ENCODE data around the gene SPRTN.

The SPRTN gene

GRCh38 chr1:231383159-231383860 is 45.2 kb downstream of the SPRTN start:
- TF ChIP-seq, protein P1, sequence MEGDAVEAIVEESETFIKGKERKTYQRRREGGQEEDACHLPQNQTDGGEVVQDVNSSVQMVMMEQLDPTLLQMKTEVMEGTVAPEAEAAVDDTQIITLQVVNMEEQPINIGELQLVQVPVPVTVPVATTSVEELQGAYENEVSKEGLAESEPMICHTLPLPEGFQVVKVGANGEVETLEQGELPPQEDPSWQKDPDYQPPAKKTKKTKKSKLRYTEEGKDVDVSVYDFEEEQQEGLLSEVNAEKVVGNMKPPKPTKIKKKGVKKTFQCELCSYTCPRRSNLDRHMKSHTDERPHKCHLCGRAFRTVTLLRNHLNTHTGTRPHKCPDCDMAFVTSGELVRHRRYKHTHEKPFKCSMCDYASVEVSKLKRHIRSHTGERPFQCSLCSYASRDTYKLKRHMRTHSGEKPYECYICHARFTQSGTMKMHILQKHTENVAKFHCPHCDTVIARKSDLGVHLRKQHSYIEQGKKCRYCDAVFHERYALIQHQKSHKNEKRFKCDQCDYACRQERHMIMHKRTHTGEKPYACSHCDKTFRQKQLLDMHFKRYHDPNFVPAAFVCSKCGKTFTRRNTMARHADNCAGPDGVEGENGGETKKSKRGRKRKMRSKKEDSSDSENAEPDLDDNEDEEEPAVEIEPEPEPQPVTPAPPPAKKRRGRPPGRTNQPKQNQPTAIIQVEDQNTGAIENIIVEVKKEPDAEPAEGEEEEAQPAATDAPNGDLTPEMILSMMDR (IDR thresholded peaks at IDR 0.05): no peak

GRCh38 chr1:231384696-231385415 is 46.8 kb downstream of the SPRTN start:
- TF ChIP-seq, protein P1 (IDR thresholded peaks at IDR 0.05): no peak

DNA sequence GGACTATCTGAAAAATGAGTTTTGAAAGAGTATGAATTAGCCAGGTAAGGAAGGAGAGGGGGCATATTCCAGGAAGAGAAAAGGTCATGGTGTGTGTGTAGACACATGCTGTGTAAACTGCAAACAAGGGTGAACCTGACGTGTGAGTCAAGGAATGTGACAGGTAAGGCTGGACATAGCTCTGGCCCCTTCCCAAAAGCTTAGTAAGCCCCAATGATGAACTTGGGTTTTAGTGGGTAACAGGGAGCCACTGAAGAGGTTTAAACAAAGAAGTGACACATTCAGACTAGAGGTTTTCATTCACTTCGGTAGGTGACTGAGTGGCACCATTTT is 47.3 kb downstream of the SPRTN start:
- TF ChIP-seq, protein P1 (IDR thresholded peaks at IDR 0.05): no peak

GRCh38 chr1:231386466-231386865 is 48.4 kb downstream of the SPRTN start:
- TF ChIP-seq, protein P1 (IDR thresholded peaks at IDR 0.05): no peak

- TF ChIP-seq, protein P1 (IDR thresholded peaks at IDR 0.05): no peak
Observed at GRCh38 chr1:231387770-231388669, 49.9 kb downstream of the SPRTN start.

DNA sequence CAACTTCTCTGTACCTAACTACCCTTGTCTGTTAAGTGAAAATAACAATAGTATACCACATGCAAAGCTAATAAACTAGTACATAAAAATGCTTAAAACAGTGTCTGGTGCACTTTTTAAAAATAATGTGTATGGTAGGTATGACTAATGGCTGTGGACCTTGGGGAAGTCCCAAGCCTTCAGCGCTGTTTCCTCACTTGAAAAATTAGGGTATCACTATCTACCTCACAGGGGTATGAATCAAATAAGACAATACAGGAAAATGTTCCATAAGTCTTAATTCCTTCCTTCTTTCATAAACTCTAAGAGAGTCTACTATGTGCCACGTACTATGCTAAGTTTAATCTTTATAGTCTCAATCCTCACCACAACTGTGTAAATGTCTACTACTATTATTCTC is 52.0 kb downstream of the SPRTN start:
- TF ChIP-seq, protein P1 (IDR thresholded peaks at IDR 0.05): no peak

DNA sequence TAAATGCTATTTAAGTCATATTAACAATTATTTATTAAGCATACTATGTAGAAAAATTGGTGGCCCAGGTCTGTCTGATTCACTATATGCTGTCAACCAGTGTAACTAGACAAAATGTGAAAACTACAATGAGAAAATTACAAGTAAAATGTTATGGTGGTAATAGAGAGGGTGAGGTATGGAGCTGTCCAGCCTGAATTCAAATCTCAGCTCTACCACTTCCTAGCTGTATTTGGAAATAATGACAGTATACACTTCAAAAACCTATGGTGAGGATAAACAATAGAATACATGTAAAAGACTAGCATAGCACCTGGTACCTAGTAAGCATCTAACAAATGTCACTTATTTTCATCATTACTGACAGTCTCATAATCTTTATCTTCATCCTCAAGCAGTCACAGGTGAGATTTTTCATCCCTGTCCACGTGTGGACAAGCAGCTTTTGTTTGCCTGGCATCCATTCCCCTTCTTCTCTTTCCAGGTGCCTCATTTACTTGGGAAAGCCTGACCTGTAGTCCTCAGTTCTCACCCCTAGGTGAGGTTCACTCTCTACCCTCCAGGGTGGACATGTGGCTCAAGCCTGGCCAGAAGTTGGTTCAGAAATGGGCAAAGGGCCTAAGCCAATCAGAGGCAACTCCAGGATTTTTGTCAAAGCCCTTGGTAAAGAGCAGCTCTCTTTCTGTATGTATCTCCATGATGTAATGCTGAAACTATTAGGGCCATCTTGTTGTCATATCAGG is 54.5 kb downstream of the SPRTN start:
- TF ChIP-seq, protein P1 (IDR thresholded peaks at IDR 0.05): no peak

Measured in LNCAP (cell line).